Liver (tissue), 9 donors: ENCODE results near the gene NAV2. TPM values are rescaled to one million over a fixed set of nuclear protein-coding genes. Genes with fewer than 3 reads are reported as not detected.
A peak's percentile ranks its signal among the peaks of the same experiment; 100 is the strongest.

Source experiments
- DNase-seq: peaks from one replicate; pipeline ENCODE4 v3.0.0-alpha.2; 2017; ENCODE audit warnings: low spot score
- H3K27ac ChIP-seq, 2 donors: one replicate each; pipeline ENCODE4 v1.7.0; 2013; ENCODE audit warnings: inconsistent platforms in 2 of 2, low read length in 2 of 2, control low read depth in 1 of 2, low read depth in 1 of 2, mild to moderate bottlenecking in 1 of 2
- H3K27me3 ChIP-seq, 4 donors: one replicate each; pipeline versions ENCODE4 v1.6.1 to v1.7.0; 2013; ENCODE audit warnings: low read length in 3 of 4, inconsistent platforms in 1 of 4, mild to moderate bottlenecking in 1 of 4, moderate library complexity in 1 of 4; ENCODE audit not compliant: control insufficient read depth in 4 of 4, insufficient read depth in 4 of 4
- H3K36me3 ChIP-seq, 4 donors: one replicate each; pipeline versions ENCODE4 v1.6.1 to v1.7.0; 2013; ENCODE audit warnings: low read length in 3 of 4, mild to moderate bottlenecking in 3 of 4, low read depth in 1 of 4, moderate library complexity in 1 of 4; ENCODE audit not compliant: control insufficient read depth in 4 of 4, insufficient read depth in 3 of 4
- H3K4me1 ChIP-seq, 4 donors: one replicate each; pipeline versions ENCODE4 v1.6.1 to v1.7.0; 2013; ENCODE audit warnings: low read length in 3 of 4, mild to moderate bottlenecking in 3 of 4, moderate library complexity in 1 of 4; ENCODE audit not compliant: control insufficient read depth in 4 of 4, insufficient read depth in 4 of 4
- H3K4me3 ChIP-seq, 3 donors: one replicate each; pipeline versions ENCODE4 v1.6.1 to v1.7.0; 2013; ENCODE audit warnings: low read length in 3 of 3, control low read depth in 1 of 3, low read depth in 1 of 3, mild to moderate bottlenecking in 1 of 3
- H3K9ac ChIP-seq, 2 donors: one replicate each; pipeline ENCODE4 v1.7.0; 2013; ENCODE audit warnings: low read length in 2 of 2, mild to moderate bottlenecking in 2 of 2, moderate library complexity in 2 of 2, control low read depth in 1 of 2, low read depth in 1 of 2
- H3K9me3 ChIP-seq, 4 donors: one replicate each; pipeline versions ENCODE4 v1.6.1 to v1.7.0; 2013; ENCODE audit warnings: low read length in 3 of 4; ENCODE audit not compliant: control insufficient read depth in 4 of 4
- EGR1 ChIP-seq, 2 donors: IDR thresholded peaks; 2 replicates each; pipeline ENCODE4 v1.6.1; 2016 to 2018; ENCODE audit warnings: antibody characterized with exemption in 2 of 2, low read depth in 2 of 2
- FOXA1 ChIP-seq: IDR thresholded peaks from 2 replicates; pipeline ENCODE4 v1.6.1; 2016; ENCODE audit warnings: antibody characterized with exemption
- FOXA2 ChIP-seq: IDR thresholded peaks from 2 replicates; pipeline ENCODE4 v1.6.1; 2016; ENCODE audit warnings: antibody characterized with exemption
- HNF4G ChIP-seq: IDR thresholded peaks from 2 replicates; pipeline ENCODE4 v1.6.1; 2016; ENCODE audit warnings: antibody characterized with exemption
- JUND ChIP-seq, 2 donors: IDR thresholded peaks; 2 replicates each; pipeline ENCODE4 v1.6.1; 2016; ENCODE audit warnings: antibody characterized with exemption in 2 of 2
- MAX ChIP-seq: IDR thresholded peaks from 2 replicates; pipeline ENCODE4 v1.6.1; 2016; ENCODE audit warnings: antibody characterized with exemption
- NR2F2 ChIP-seq: IDR thresholded peaks from 2 replicates; pipeline ENCODE4 v1.6.1; 2016; ENCODE audit warnings: antibody characterized with exemption
- RAD21 ChIP-seq, 2 donors: IDR thresholded peaks; 2 replicates each; pipeline ENCODE4 v1.6.1; 2016; ENCODE audit warnings: antibody characterized with exemption in 2 of 2, mild to moderate bottlenecking in 2 of 2
- REST ChIP-seq: IDR thresholded peaks from 2 replicates; pipeline ENCODE4 v1.6.1; 2016; ENCODE audit warnings: antibody characterized with exemption, mild to moderate bottlenecking
- RXRA ChIP-seq, 2 donors: IDR thresholded peaks; 2 replicates each; pipeline ENCODE4 v1.6.1; 2017 to 2018; ENCODE audit warnings: antibody characterized with exemption in 2 of 2, mild to moderate bottlenecking in 1 of 2
- TAF1 ChIP-seq: conservative IDR thresholded peaks from 2 replicates; pipeline ENCODE4 v1.6.1; 2016; ENCODE audit warnings: antibody characterized with exemption, mild to moderate bottlenecking
- YY1 ChIP-seq: IDR thresholded peaks from 2 replicates; pipeline ENCODE4 v1.6.1; 2016; ENCODE audit warnings: antibody characterized with exemption, mild to moderate bottlenecking
- ZBTB33 ChIP-seq: IDR thresholded peaks from 2 replicates; pipeline ENCODE4 v1.6.1; 2016; ENCODE audit warnings: antibody characterized with exemption
- WGBS: extraction: QIAGEN DNeasy Blood & Tissue Kit; methylation state at CpG from one replicate; pipeline ENCODE4 v1.1.7; 2013; 5-methylcytosine and 5-hydroxymethylcytosine counted together
- polyA plus RNA-seq, 2 donors: library from polyadenylated mRNA; stranded (reverse) in 1 of 2; unstranded in 1 of 2; fragments of 200-250 nt in 1 of 2; fragments of >200 nt in 1 of 2; fragmentation: Nextera tagmentation in 1 of 2; extraction: Ambion mirVana in 1 of 2; gene quantifications; one replicate each; pipeline versions ENCODE4 v1.2.1 to v1.2.3, GENCODE V29; 2013 to 2015
- total RNA-seq, 2 donors: library from RNA; depleted of rRNA; stranded (reverse); fragments of >200 nt; gene quantifications; one replicate each; pipeline ENCODE4 v1.2.3, GENCODE V29; 2014
- donor health status: healthy.
- donor health status: healthy.
- donor health status: healthy.
- donor health status: healthy.
- donor health status: healthy.

The NAV2 gene
- total and polyA plus RNA-seq, 4 donors: 6.3 to 20.5 (median 11.6) TPM

- DNase-seq: no peak
- 26% methylated on average over 1 of the region's 1 CpG for WGBS
- H3K36me3 ChIP-seq: no peaks in the 10 kb centered on the region
- peaks cover 0 to 4% (median under 1%) of the 10 kb centered on the region in 4 donors for H3K4me1 ChIP-seq
- no peak overlapping the region for H3K9ac ChIP-seq
- TF ChIP-seq RXRA (IDR thresholded peaks at IDR 0.05): peak in 1 of 2 donors; percentile 28
- no peak for TF ChIP-seq EGR1 (IDR thresholded peaks at IDR 0.05; ENCODE audit: low read depth in 2 of 2)
- no peaks in the 10 kb centered on the region for H3K9me3 ChIP-seq
- H3K4me3 ChIP-seq: no peak overlapping the region
- H3K27me3 ChIP-seq: no peaks in the 10 kb centered on the region
- H3K27ac ChIP-seq: no peak overlapping the region
Observed at GRCh38 chr11:19769820-19770219, 57.2 kb downstream of the NAV2 start.

GRCh38 chr11:19770277-19770676 is 57.6 kb downstream of the NAV2 start:
- H3K27me3 ChIP-seq: no peaks in the 10 kb centered on the region
- peaks cover 0 to 4% (median under 1%) of the 10 kb centered on the region in 4 donors for H3K4me1 ChIP-seq
- no peaks in the 10 kb centered on the region for H3K36me3 ChIP-seq
- no peaks in the 10 kb centered on the region for H3K9me3 ChIP-seq
- WGBS: 33% methylated on average over 2 of the region's 2 CpGs
- DNase-seq: no peak
- H3K9ac ChIP-seq: no peak overlapping the region
- no peak for TF ChIP-seq ZBTB33
- TF ChIP-seq NR2F2: no peak
- TF ChIP-seq JUND (IDR thresholded peaks at IDR 0.05): no peak
- TF ChIP-seq HNF4G: no peak
- TF ChIP-seq TAF1: no peak
- no peak for TF ChIP-seq YY1
- TF ChIP-seq MAX: no peak
- no peak for TF ChIP-seq FOXA1
- TF ChIP-seq RXRA (IDR thresholded peaks at IDR 0.05): no peak
- no peak for TF ChIP-seq FOXA2
- H3K27ac ChIP-seq: no peak overlapping the region
- no peak overlapping the region for H3K4me3 ChIP-seq

- WGBS: 88% methylated on average over 4 of the region's 4 CpGs
- H3K27ac ChIP-seq: no peak overlapping the region
- DNase-seq: no peak
- peaks cover 0 to 4% (median 3%) of the 10 kb centered on the region in 4 donors for H3K4me1 ChIP-seq
- no peak overlapping the region for H3K4me3 ChIP-seq
- no peaks in the 10 kb centered on the region for H3K9me3 ChIP-seq
- H3K36me3 ChIP-seq: no peaks in the 10 kb centered on the region
- no peaks in the 10 kb centered on the region for H3K27me3 ChIP-seq
- TF ChIP-seq RAD21 (IDR thresholded peaks at IDR 0.05) (no peak), REST (no peak)
- no peak overlapping the region for H3K9ac ChIP-seq
Observed at GRCh38 chr11:19771463-19771862, 58.8 kb downstream of the NAV2 start.
